Measurements from ENCODE around the gene ADGRF4. TPM values are rescaled to one million over a fixed set of nuclear protein-coding genes. Genes with fewer than 3 reads are reported as not detected.

Gene ADGRF4
- total and polyA plus RNA-seq, 3 donors from 2014 or later: 0.12 to 0.58 (median 0.31) TPM

GRCh38 chr6:47762502-47762901 lies 64.1 kb downstream of the ADGRF4 start:
- no peaks in the 10 kb centered on the region for H3K4me1 ChIP-seq
- no peak for DNase-seq
- H3K4me3 ChIP-seq: no peak overlapping the region
- intact Hi-C loops (cut with DNase I; ENCODE audit: low total_unique reads): no loop called here
- no peak for TF ChIP-seq POLR2A (IDR thresholded peaks at IDR 0.05)
- TF ChIP-seq, protein P1, sequence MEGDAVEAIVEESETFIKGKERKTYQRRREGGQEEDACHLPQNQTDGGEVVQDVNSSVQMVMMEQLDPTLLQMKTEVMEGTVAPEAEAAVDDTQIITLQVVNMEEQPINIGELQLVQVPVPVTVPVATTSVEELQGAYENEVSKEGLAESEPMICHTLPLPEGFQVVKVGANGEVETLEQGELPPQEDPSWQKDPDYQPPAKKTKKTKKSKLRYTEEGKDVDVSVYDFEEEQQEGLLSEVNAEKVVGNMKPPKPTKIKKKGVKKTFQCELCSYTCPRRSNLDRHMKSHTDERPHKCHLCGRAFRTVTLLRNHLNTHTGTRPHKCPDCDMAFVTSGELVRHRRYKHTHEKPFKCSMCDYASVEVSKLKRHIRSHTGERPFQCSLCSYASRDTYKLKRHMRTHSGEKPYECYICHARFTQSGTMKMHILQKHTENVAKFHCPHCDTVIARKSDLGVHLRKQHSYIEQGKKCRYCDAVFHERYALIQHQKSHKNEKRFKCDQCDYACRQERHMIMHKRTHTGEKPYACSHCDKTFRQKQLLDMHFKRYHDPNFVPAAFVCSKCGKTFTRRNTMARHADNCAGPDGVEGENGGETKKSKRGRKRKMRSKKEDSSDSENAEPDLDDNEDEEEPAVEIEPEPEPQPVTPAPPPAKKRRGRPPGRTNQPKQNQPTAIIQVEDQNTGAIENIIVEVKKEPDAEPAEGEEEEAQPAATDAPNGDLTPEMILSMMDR (IDR thresholded peaks at IDR 0.05): no peak
- 89 to 96% methylated on average over 3 of the region's 3 CpGs for WGBS, 2 donors
- H3K27ac ChIP-seq: no peak overlapping the region
- no peaks in the 10 kb centered on the region for H3K9me3 ChIP-seq
- no peaks in the 10 kb centered on the region for H3K27me3 ChIP-seq
- no peaks in the 10 kb centered on the region for H3K36me3 ChIP-seq (ENCODE audit: low read depth, missing control alignments)

DNA sequence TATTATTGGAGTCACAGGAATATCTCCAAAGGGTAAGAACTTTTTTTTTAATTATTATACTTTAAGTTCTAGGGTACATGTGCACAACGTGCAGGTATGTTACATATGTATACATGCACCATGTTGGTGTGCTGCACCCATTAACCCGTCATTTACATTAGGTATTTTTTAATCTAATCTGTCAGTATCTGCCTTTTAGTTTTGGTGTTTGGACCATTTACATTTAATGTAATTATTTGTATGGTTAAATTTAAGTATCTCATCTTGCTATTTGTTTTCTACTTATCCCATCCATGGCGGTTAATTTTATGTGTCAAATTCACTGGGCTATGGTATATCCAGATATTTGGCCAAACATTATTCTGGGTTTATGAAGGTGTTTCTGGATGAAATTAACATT lies 68.1 kb downstream of the ADGRF4 start:
- 91 to 92% methylated on average over 3 of the region's 3 CpGs for WGBS, 2 donors
- Histone ChIP-seq H3K4me1 (no peaks in the 10 kb centered on the region), H3K36me3 (ENCODE audit: low read depth, missing control alignments) (no peaks in the 10 kb centered on the region), H3K4me3 (no peak overlapping the region), H3K9me3 (no peaks in the 10 kb centered on the region), H3K27ac (no peak overlapping the region), H3K27me3 (no peaks in the 10 kb centered on the region)
- no peak for TF ChIP-seq POLR2A (IDR thresholded peaks at IDR 0.05)
- TF ChIP-seq, protein P1 (IDR thresholded peaks at IDR 0.05): no peak
- intact Hi-C loops (cut with DNase I; ENCODE audit: low total_unique reads): no loop called here
- no peak for DNase-seq

DNA sequence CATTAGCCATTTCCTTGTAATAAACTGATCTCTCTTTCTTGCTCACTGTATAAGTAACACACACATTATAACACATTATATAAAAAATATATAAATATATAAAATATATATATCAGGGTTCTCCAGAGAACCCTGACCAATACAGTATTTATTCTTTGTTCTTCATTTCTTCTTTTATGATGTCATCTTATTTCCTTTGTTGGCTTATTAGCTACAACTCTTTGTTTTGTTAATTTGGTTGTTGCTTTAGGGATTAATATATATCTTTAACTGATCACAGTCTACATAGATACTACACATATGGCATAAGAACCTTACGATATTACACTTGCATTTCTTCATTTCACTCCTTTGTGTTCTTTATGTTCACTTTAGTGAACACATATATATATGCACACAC lies 68.7 kb downstream of the ADGRF4 start:
- no peaks in the 10 kb centered on the region for H3K27me3 ChIP-seq
- DNase-seq: no peak
- H3K36me3 ChIP-seq (ENCODE audit: low read depth, missing control alignments): no peaks in the 10 kb centered on the region
- H3K27ac ChIP-seq: no peak overlapping the region
- TF ChIP-seq POLR2A (IDR thresholded peaks at IDR 0.05): no peak
- TF ChIP-seq, protein P1 (IDR thresholded peaks at IDR 0.05): no peak
- H3K4me3 ChIP-seq: no peak overlapping the region
- 91 to 100% methylated on average over 1 of the region's 1 CpG for WGBS, 2 donors
- intact Hi-C loops (cut with DNase I; ENCODE audit: low total_unique reads): no loop called here
- no peaks in the 10 kb centered on the region for H3K4me1 ChIP-seq
- H3K9me3 ChIP-seq: no peaks in the 10 kb centered on the region

GRCh38 chr6:47769982-47770381 lies 71.6 kb downstream of the ADGRF4 start:
- DNase-seq: no peak
- H3K4me3 ChIP-seq: no peak overlapping the region
- H3K27me3 ChIP-seq: no peaks in the 10 kb centered on the region
- H3K9me3 ChIP-seq: no peaks in the 10 kb centered on the region
- H3K27ac ChIP-seq: no peak overlapping the region
- TF ChIP-seq, protein P1 (IDR thresholded peaks at IDR 0.05): no peak
- TF ChIP-seq POLR2A (IDR thresholded peaks at IDR 0.05): no peak
- no peaks in the 10 kb centered on the region for H3K4me1 ChIP-seq
- intact Hi-C loops (cut with DNase I; ENCODE audit: low total_unique reads): no loop called here
- H3K36me3 ChIP-seq (ENCODE audit: low read depth, missing control alignments): no peaks in the 10 kb centered on the region

Other genes with a start within 250 kb of the ADGRF4 start
- gene CD2AP, start 220.8 kb upstream of the ADGRF4 start, total RNA-seq: 10 to 100 TPM; 33.5 to 35.7 TPM
- gene CD2AP, start 220.8 kb upstream of the ADGRF4 start, polyA plus RNA-seq (ENCODE audit: insufficient read depth, low read depth, low replicate concordance): 10.4 TPM
- 1 to 10 TPM; 6.3 to 7.3 TPM for gene OPN5, start 83.5 kb downstream of the ADGRF4 start, total RNA-seq
- 17.3 TPM for gene OPN5, start 83.5 kb downstream of the ADGRF4 start, polyA plus RNA-seq (ENCODE audit: insufficient read depth, low read depth, low replicate concordance)